ENCODE data around the gene ZNF432.

- TF ChIP-seq CTCF (IDR thresholded peaks at IDR 0.05; ENCODE audit: insufficient read depth, low read length) (no peak), POLR2AphosphoS5 (IDR thresholded peaks at IDR 0.05; ENCODE audit: low read depth) (no peak)
Observed at GRCh38 chr19:52022193-52022592, 26.4 kb downstream of the ZNF432 start.
